ENCODE measurements around the gene ECI1. TPM values are rescaled to one million over a fixed set of nuclear protein-coding genes. Genes with fewer than 3 reads are reported as not detected.
A peak's percentile ranks its signal among the peaks of the same experiment; 100 is the strongest.

ECI1 gene
- total and polyA plus RNA-seq, 2 of the 13 experiments (the other 11 are each of a cell fraction or from before 2014, with no cell fraction given), result 82.0 to 102 TPM

- TF ChIP-seq CREB3 (CRISPR knock-in tag; IDR thresholded peaks at IDR 0.05), result 0 out of 2 replicates have a peak, but pooled peaks have one; percentile 26
- TF ChIP-seq ZNF563 (CRISPR knock-in tag; IDR thresholded peaks at IDR 0.05), result peak; percentile 1; the same call in 1 of the 2 replicates
- no peak for TF ChIP-seq SAFB2 (CRISPR knock-in tag; IDR thresholded peaks at IDR 0.05; ENCODE audit: borderline replicate concordance, low read depth)
- no peak for TF ChIP-seq MXD4 (CRISPR knock-in tag; IDR thresholded peaks at IDR 0.05)
- TF ChIP-seq RERE (CRISPR knock-in tag; IDR thresholded peaks at IDR 0.05; ENCODE audit: low read depth), result no peak
- no peak for TF ChIP-seq NR3C1 (CRISPR knock-in tag; IDR thresholded peaks at IDR 0.05)
- no peak for TF ChIP-seq MBD4 (IDR thresholded peaks at IDR 0.05; ENCODE audit: borderline replicate concordance, low read length)
- 0 out of 2 replicates have a peak, but pooled peaks have one; percentile 7 for TF ChIP-seq MLXIP (CRISPR knock-in tag; IDR thresholded peaks at IDR 0.05; ENCODE audit: borderline replicate concordance)
- TF ChIP-seq ZNF282 (IDR thresholded peaks at IDR 0.05; ENCODE audit: partially characterized antibody), result no peak
- 0 out of 2 replicates have a peak, but pooled peaks have one; percentile 21 for TF ChIP-seq ZNF784 (CRISPR knock-in tag; IDR thresholded peaks at IDR 0.05; ENCODE audit: borderline replicate concordance)
- TF ChIP-seq MYC (CRISPR knock-in tag; IDR thresholded peaks at IDR 0.05; ENCODE audit: borderline replicate concordance), result no peak
- no peak for TF ChIP-seq ZBTB37 (CRISPR knock-in tag; IDR thresholded peaks at IDR 0.05)
- peak; percentile 9 for TF ChIP-seq BRD4 (CRISPR knock-in tag; IDR thresholded peaks at IDR 0.05)
- no peak for TF ChIP-seq NR2F6 (IDR thresholded peaks at IDR 0.05)
- no peak for TF ChIP-seq NR2F6 (CRISPR knock-in tag; IDR thresholded peaks at IDR 0.05)
- peak; percentile 70 for TF ChIP-seq AGO2 (optimal IDR thresholded peaks at IDR 0.05; ENCODE audit: low read depth, low read length)
- TF ChIP-seq IRF9 (CRISPR knock-in tag; IDR thresholded peaks at IDR 0.05; ENCODE audit: borderline replicate concordance), result no peak
Observed at GRCh38 chr16:2223942-2224486, 27.4 kb downstream of the ECI1 start (continued).

Data from HepG2 (cell line).